ENCODE data around the gene CLSTN2. TPM values are rescaled to one million over a fixed set of nuclear protein-coding genes. Genes with fewer than 3 reads are reported as not detected.

CLSTN2 gene
- polyA plus RNA-seq, 2 donors = 0.20 TPM

- Histone ChIP-seq H3K36me3 (ENCODE audit: control insufficient read depth in 2 of 2, insufficient read depth in 2 of 2, low read length in 1 of 2) (no peaks in the 10 kb centered on the region), H3K4me1 (ENCODE audit: control insufficient read depth in 2 of 2, insufficient read depth in 2 of 2, low read length in 1 of 2) (no peaks in the 10 kb centered on the region), H3K27ac (ENCODE audit: low read depth in 2 of 2, low read length in 1 of 2) (no peak overlapping the region), H3K4me3 (ENCODE audit: low read depth in 1 of 2, low read length in 2 of 2) (no peak overlapping the region), H3K27me3 (ENCODE audit: control insufficient read depth in 1 of 2, insufficient read depth in 2 of 2, low read length in 2 of 2) (peaks cover 0 to 4% of the 10 kb centered on the region in 2 donors), H3K9me3 (ENCODE audit: control insufficient read depth in 2 of 2, insufficient read depth in 1 of 2, low read depth in 1 of 2, low read length in 1 of 2) (no peaks in the 10 kb centered on the region)
- WGBS, 2 donors = 85 to 89% methylated on average over 3 of the region's 3 CpGs
Measured at GRCh38 chr3:139988472-139989156, 53.6 kb downstream of the CLSTN2 start.

GRCh38 chr3:139994891-139995290, 59.9 kb downstream of the CLSTN2 start:
- 56 to 59% methylated on average over 3 of the region's 3 CpGs for WGBS, 2 donors
- no peaks in the 10 kb centered on the region for H3K27me3 ChIP-seq (ENCODE audit: control insufficient read depth in 1 of 2, insufficient read depth in 2 of 2, low read length in 2 of 2)

GRCh38 chr3:140004271-140004670, 69.3 kb downstream of the CLSTN2 start:
- H3K36me3 ChIP-seq (ENCODE audit: control insufficient read depth in 2 of 2, insufficient read depth in 2 of 2, low read length in 1 of 2) = no peaks in the 10 kb centered on the region
- no peaks in the 10 kb centered on the region for H3K27me3 ChIP-seq (ENCODE audit: control insufficient read depth in 1 of 2, insufficient read depth in 2 of 2, low read length in 2 of 2)
- H3K27ac ChIP-seq (ENCODE audit: low read depth in 2 of 2, low read length in 1 of 2) = no peak overlapping the region
- no peaks in the 10 kb centered on the region for H3K9me3 ChIP-seq (ENCODE audit: control insufficient read depth in 2 of 2, insufficient read depth in 1 of 2, low read depth in 1 of 2, low read length in 1 of 2)
- no peaks in the 10 kb centered on the region for H3K4me1 ChIP-seq (ENCODE audit: control insufficient read depth in 2 of 2, insufficient read depth in 2 of 2, low read length in 1 of 2)
- H3K4me3 ChIP-seq (ENCODE audit: low read depth in 1 of 2, low read length in 2 of 2) = no peak overlapping the region

More at GRCh38 chr3:139994891-139995290, 59.9 kb downstream of the CLSTN2 start:
- H3K27ac ChIP-seq (ENCODE audit: low read depth in 2 of 2, low read length in 1 of 2) = no peak overlapping the region
- no peaks in the 10 kb centered on the region for H3K36me3 ChIP-seq (ENCODE audit: control insufficient read depth in 2 of 2, insufficient read depth in 2 of 2, low read length in 1 of 2)
- no peaks in the 10 kb centered on the region for H3K4me1 ChIP-seq (ENCODE audit: control insufficient read depth in 2 of 2, insufficient read depth in 2 of 2, low read length in 1 of 2)
- no peak overlapping the region for H3K4me3 ChIP-seq (ENCODE audit: low read depth in 1 of 2, low read length in 2 of 2)
- no peaks in the 10 kb centered on the region for H3K9me3 ChIP-seq (ENCODE audit: control insufficient read depth in 2 of 2, insufficient read depth in 1 of 2, low read depth in 1 of 2, low read length in 1 of 2)

GRCh38 chr3:140006331-140006730, 71.3 kb downstream of the CLSTN2 start:
- whole genome bisulfite sequencing, 2 donors = 13 to 24% methylated on average over 2 of the region's 2 CpGs
- no peaks in the 10 kb centered on the region for H3K27me3 ChIP-seq (ENCODE audit: control insufficient read depth in 1 of 2, insufficient read depth in 2 of 2, low read length in 2 of 2)
- no peaks in the 10 kb centered on the region for H3K36me3 ChIP-seq (ENCODE audit: control insufficient read depth in 2 of 2, insufficient read depth in 2 of 2, low read length in 1 of 2)
- H3K9me3 ChIP-seq (ENCODE audit: control insufficient read depth in 2 of 2, insufficient read depth in 1 of 2, low read depth in 1 of 2, low read length in 1 of 2) = no peaks in the 10 kb centered on the region
- no peak overlapping the region for H3K4me3 ChIP-seq (ENCODE audit: low read depth in 1 of 2, low read length in 2 of 2)
- H3K27ac ChIP-seq (ENCODE audit: low read depth in 2 of 2, low read length in 1 of 2) = no peak overlapping the region
- H3K4me1 ChIP-seq (ENCODE audit: control insufficient read depth in 2 of 2, insufficient read depth in 2 of 2, low read length in 1 of 2) = no peaks in the 10 kb centered on the region

GRCh38 chr3:140007081-140007480, 72.1 kb downstream of the CLSTN2 start:
- no peaks in the 10 kb centered on the region for H3K27me3 ChIP-seq (ENCODE audit: control insufficient read depth in 1 of 2, insufficient read depth in 2 of 2, low read length in 2 of 2)
- H3K4me1 ChIP-seq (ENCODE audit: control insufficient read depth in 2 of 2, insufficient read depth in 2 of 2, low read length in 1 of 2) = no peaks in the 10 kb centered on the region
- no peaks in the 10 kb centered on the region for H3K9me3 ChIP-seq (ENCODE audit: control insufficient read depth in 2 of 2, insufficient read depth in 1 of 2, low read depth in 1 of 2, low read length in 1 of 2)
- no peak overlapping the region for H3K27ac ChIP-seq (ENCODE audit: low read depth in 2 of 2, low read length in 1 of 2)
- no peak overlapping the region for H3K4me3 ChIP-seq (ENCODE audit: low read depth in 1 of 2, low read length in 2 of 2)
- H3K36me3 ChIP-seq (ENCODE audit: control insufficient read depth in 2 of 2, insufficient read depth in 2 of 2, low read length in 1 of 2) = no peaks in the 10 kb centered on the region
- WGBS, 2 donors = 82 to 86% methylated on average over 4 of the region's 4 CpGs

GRCh38 chr3:140007911-140008869, 73.2 kb downstream of the CLSTN2 start:
- Histone ChIP-seq H3K27ac (ENCODE audit: low read depth in 2 of 2, low read length in 1 of 2) (no peak overlapping the region), H3K4me3 (ENCODE audit: low read depth in 1 of 2, low read length in 2 of 2) (no peak overlapping the region), H3K36me3 (ENCODE audit: control insufficient read depth in 2 of 2, insufficient read depth in 2 of 2, low read length in 1 of 2) (no peaks in the 10 kb centered on the region), H3K27me3 (ENCODE audit: control insufficient read depth in 1 of 2, insufficient read depth in 2 of 2, low read length in 2 of 2) (no peaks in the 10 kb centered on the region), H3K4me1 (ENCODE audit: control insufficient read depth in 2 of 2, insufficient read depth in 2 of 2, low read length in 1 of 2) (no peaks in the 10 kb centered on the region), H3K9me3 (ENCODE audit: control insufficient read depth in 2 of 2, insufficient read depth in 1 of 2, low read depth in 1 of 2, low read length in 1 of 2) (no peaks in the 10 kb centered on the region)
- 65 to 74% methylated on average over 7 of the region's 7 CpGs for WGBS, 2 donors

GRCh38 chr3:140010391-140010790, 75.4 kb downstream of the CLSTN2 start:
- H3K4me3 ChIP-seq (ENCODE audit: low read depth in 1 of 2, low read length in 2 of 2) = no peak overlapping the region
- no peaks in the 10 kb centered on the region for H3K27me3 ChIP-seq (ENCODE audit: control insufficient read depth in 1 of 2, insufficient read depth in 2 of 2, low read length in 2 of 2)
- no peaks in the 10 kb centered on the region for H3K36me3 ChIP-seq (ENCODE audit: control insufficient read depth in 2 of 2, insufficient read depth in 2 of 2, low read length in 1 of 2)
- no peak overlapping the region for H3K27ac ChIP-seq (ENCODE audit: low read depth in 2 of 2, low read length in 1 of 2)
- WGBS, 2 donors = 48 to 50% methylated on average over 2 of the region's 2 CpGs
- no peaks in the 10 kb centered on the region for H3K9me3 ChIP-seq (ENCODE audit: control insufficient read depth in 2 of 2, insufficient read depth in 1 of 2, low read depth in 1 of 2, low read length in 1 of 2)
- no peaks in the 10 kb centered on the region for H3K4me1 ChIP-seq (ENCODE audit: control insufficient read depth in 2 of 2, insufficient read depth in 2 of 2, low read length in 1 of 2)

- Histone ChIP-seq H3K36me3 (ENCODE audit: control insufficient read depth in 2 of 2, insufficient read depth in 2 of 2, low read length in 1 of 2) (no peaks in the 10 kb centered on the region), H3K9me3 (ENCODE audit: control insufficient read depth in 2 of 2, insufficient read depth in 1 of 2, low read depth in 1 of 2, low read length in 1 of 2) (no peaks in the 10 kb centered on the region), H3K4me1 (ENCODE audit: control insufficient read depth in 2 of 2, insufficient read depth in 2 of 2, low read length in 1 of 2) (no peaks in the 10 kb centered on the region), H3K27me3 (ENCODE audit: control insufficient read depth in 1 of 2, insufficient read depth in 2 of 2, low read length in 2 of 2) (no peaks in the 10 kb centered on the region), H3K27ac (ENCODE audit: low read depth in 2 of 2, low read length in 1 of 2) (no peak overlapping the region), H3K4me3 (ENCODE audit: low read depth in 1 of 2, low read length in 2 of 2) (no peak overlapping the region)
- WGBS, 2 donors = 88 to 92% methylated on average over 2 of the region's 2 CpGs
Measured at GRCh38 chr3:140011086-140011485, 76.1 kb downstream of the CLSTN2 start.

GRCh38 chr3:140011611-140012277, 76.8 kb downstream of the CLSTN2 start:
- H3K27ac ChIP-seq (ENCODE audit: low read depth in 2 of 2, low read length in 1 of 2) = no peak overlapping the region
- no peaks in the 10 kb centered on the region for H3K9me3 ChIP-seq (ENCODE audit: control insufficient read depth in 2 of 2, insufficient read depth in 1 of 2, low read depth in 1 of 2, low read length in 1 of 2)
- no peaks in the 10 kb centered on the region for H3K27me3 ChIP-seq (ENCODE audit: control insufficient read depth in 1 of 2, insufficient read depth in 2 of 2, low read length in 2 of 2)
- no peaks in the 10 kb centered on the region for H3K36me3 ChIP-seq (ENCODE audit: control insufficient read depth in 2 of 2, insufficient read depth in 2 of 2, low read length in 1 of 2)
- H3K4me3 ChIP-seq (ENCODE audit: low read depth in 1 of 2, low read length in 2 of 2) = no peak overlapping the region
- no peaks in the 10 kb centered on the region for H3K4me1 ChIP-seq (ENCODE audit: control insufficient read depth in 2 of 2, insufficient read depth in 2 of 2, low read length in 1 of 2)
- 86 to 94% methylated on average over 5 of the region's 5 CpGs for WGBS, 2 donors

All from esophagus (tissue), 2 donors.